LNCAP (cell line): ENCODE data around the gene CDHR3.

Experiments used
- TF ChIP-seq, protein P1 (sequence below): fragments of 450-650 bp; IDR thresholded peaks from 2 replicates; pipeline ENCODE4 v1.5.1; 2017; ENCODE audit warnings: mild to moderate bottlenecking

The CDHR3 gene

DNA sequence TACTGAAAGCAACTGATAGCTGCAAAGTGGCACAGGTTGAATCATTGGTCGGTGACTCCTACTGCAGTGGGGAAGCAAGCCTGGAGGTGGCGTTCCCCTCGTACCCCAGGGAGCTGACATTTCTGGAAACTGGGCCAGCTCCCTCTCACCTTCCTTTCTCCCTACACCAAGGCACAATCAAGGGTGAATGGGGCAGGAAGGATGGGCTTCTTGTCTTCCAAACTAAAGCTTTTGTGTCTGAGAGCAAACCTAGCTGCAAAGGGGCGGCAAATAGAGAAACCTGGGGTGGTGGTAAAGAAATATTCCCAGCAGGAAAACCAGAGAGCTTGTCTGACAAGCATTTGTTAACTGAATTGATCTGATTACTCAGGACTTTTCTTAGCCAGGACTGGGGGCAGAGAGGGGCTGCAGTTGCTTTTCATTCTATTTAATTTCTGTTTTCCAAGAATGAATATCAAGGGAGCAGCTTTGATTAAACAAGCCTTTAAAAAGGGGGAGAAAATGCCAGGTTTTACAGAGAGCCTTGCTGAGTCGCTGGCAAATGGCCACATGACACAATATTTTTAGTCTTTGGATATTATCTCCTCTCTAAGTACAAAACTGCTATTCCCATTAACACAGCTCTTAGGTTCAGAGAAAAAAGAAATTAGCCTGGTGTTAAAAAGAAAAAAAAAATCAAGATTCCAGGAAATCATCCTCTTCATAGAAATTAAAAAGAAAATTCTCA is 27.8 kb downstream of the CDHR3 start:
- TF ChIP-seq, protein P1, sequence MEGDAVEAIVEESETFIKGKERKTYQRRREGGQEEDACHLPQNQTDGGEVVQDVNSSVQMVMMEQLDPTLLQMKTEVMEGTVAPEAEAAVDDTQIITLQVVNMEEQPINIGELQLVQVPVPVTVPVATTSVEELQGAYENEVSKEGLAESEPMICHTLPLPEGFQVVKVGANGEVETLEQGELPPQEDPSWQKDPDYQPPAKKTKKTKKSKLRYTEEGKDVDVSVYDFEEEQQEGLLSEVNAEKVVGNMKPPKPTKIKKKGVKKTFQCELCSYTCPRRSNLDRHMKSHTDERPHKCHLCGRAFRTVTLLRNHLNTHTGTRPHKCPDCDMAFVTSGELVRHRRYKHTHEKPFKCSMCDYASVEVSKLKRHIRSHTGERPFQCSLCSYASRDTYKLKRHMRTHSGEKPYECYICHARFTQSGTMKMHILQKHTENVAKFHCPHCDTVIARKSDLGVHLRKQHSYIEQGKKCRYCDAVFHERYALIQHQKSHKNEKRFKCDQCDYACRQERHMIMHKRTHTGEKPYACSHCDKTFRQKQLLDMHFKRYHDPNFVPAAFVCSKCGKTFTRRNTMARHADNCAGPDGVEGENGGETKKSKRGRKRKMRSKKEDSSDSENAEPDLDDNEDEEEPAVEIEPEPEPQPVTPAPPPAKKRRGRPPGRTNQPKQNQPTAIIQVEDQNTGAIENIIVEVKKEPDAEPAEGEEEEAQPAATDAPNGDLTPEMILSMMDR, result no peak

DNA sequence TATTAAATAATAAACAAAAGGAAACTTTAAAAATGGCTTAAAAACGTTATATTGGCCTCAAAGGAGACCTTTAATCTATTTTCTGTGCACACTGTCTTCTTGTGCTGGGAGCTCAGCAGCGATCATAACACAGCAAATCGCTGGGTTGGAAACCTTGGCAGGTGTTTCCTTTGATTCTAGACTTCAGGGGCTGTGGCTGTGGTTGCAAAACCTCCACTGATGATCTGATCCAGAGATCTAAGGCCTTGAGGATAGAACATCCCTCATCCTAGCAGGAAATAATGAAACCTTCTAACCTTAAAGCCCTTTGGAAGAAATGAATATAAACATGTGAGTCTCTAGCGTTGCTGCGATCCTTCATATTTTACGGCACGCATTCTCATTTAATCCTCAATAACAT is 29.8 kb downstream of the CDHR3 start:
- TF ChIP-seq, protein P1, result no peak

DNA sequence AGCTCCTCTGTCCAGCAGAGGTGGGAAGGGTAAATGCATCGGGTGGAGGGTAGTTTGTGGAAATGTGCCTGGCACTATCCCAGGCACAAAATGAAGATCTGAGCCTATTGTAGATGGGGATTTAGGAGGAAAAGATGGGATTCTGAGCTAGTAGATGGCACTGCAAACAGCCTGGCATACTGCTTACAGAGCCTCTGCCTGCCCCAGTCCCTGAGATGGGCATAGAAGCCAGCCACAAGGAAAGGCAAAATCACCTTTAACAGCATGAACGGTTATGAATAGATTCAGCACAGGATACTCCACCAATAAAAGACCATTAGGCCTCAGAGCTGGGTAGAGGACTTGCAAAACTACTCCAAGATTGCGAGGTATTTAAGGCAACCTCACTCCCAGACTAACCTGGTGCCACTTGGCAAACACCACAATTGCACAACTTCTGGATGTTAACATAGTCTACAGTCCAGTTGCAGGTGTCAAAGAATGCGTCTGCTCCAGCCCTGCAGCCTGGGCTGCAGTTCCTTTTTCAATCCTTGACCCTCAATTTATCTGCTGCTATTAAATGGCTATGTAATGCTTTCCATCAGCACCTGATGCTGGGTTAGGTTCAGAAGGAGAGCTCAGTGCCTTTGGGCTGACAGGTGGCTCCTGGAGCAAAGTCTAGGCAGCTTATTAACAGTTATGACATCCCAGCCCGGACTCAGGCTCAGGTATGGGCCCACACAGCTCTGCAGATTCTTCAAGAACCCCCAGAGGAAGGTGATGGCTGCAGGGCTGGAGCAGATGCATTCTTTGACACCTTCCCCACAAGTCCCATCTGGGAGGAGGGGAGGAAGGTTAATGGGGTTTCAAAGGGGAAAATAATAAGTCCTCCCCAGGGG is 34.0 kb downstream of the CDHR3 start:
- TF ChIP-seq, protein P1, result no peak

GRCh38 chr7:105999256-105999655 is 36.2 kb downstream of the CDHR3 start:
- TF ChIP-seq, protein P1, result no peak

- TF ChIP-seq, protein P1, result no peak
Observed at GRCh38 chr7:106001196-106001595, 38.1 kb downstream of the CDHR3 start.

GRCh38 chr7:106001886-106002285 is 38.8 kb downstream of the CDHR3 start:
- TF ChIP-seq, protein P1, result no peak

GRCh38 chr7:106003525-106004064 is 40.5 kb downstream of the CDHR3 start:
- TF ChIP-seq, protein P1, result no peak
